ENCODE data around the gene CSTF2. TPM values are rescaled to one million over a fixed set of nuclear protein-coding genes. Genes with fewer than 3 reads are reported as not detected.
"Not testable (repeated sequence)": the region's sequence is repeated elsewhere in the genome, so short reads cannot be mapped to it uniquely, and the experiment has no call there.

CSTF2 gene
- 10.6 TPM for polyA plus RNA-seq (ENCODE audit: insufficient read length)

DNA sequence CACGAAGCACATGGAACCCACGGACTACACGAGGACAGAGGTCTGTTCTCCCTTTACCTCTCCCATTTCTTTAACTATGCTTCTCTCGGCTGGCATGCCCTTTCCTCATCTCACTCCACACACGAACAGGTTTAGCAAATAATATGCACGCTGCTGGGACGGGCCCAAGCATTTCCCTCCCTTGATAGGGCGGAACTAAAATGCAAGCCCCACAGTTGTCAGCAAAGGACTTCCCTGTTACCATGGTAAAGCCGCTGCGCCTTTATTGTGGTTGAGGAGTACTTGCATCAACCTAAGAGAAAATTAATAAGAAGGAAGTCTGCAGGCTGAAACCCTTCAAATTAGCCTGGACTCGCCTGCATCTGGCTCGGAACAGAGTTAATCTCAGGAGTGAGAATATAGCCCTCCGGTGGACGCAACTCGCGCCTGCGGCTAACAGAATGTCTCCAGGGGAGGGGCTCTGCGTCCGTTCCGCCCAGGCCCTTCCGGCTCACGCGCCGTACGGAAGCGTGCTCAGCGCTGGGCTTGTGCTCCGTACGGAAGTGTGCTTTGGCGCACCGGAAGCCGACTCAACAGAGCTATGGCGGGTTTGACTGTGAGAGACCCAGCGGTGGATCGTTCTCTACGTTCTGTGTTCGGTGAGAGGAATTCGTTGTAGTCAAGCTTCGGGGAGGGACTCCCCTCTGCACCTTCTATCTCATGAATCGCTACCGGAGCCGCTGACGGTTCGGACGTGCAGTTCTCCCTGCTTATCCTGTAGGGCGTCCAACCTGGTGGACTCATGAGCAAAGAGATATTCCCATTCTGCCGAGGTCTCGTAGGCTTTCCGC is at the start of gene CSTF2:
CSTF2 (plus strand) TSS at position 555 of the 830 bp plus-strand sequence; CDS start at position 581, 26 bp downstream.
- DNase-seq: peak; percentile 86

- not testable (repeated sequence) for DNase-seq
Observed at GRCh38 chrX:100796371-100796770, 23.8 kb upstream of the CSTF2 start.

DNA sequence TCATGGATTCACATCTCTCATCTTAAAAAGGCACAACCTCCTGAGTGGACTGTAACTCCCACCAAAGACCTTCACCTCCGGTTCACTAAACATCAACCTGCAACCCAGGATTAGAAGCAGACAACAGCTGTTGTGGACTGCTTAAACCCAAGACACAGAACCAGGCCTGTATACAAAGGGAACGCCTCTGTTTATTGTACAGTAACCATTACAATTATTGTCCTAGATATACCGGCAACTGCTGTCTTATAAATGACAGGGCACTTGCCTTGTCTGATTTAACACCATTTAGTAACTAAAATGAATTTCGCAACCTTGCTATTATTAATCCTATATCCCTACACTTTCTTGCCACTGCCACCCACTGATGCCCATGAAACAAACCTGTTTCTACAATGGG is 22.8 kb upstream of the CSTF2 start:
- no peak for DNase-seq

GRCh38 chrX:100798484-100799214 is 21.5 kb upstream of the CSTF2 start:
- DNase-seq: no peak

- no peak for DNase-seq
Observed at GRCh38 chrX:100802843-100803242, 17.3 kb upstream of the CSTF2 start.

DNA sequence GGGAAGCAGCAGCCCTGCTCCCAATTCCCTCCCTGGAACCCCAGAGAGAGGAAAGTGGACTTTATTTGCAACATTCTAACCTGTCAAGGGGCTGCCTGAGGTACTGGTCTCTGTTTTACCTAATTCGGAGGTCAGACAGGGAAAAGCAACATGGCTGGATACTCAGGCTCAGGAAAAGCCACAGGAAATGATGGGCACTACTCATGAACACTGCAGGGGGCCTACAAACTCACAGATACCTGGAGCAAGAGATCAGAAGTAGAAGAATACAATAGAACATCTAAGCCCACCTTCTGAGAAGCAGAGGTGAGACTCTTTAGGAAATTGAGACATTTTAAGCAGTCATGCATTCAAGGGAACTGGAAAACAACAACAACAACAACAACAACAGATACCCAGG is 15.4 kb upstream of the CSTF2 start:
- no peak for DNase-seq

DNA sequence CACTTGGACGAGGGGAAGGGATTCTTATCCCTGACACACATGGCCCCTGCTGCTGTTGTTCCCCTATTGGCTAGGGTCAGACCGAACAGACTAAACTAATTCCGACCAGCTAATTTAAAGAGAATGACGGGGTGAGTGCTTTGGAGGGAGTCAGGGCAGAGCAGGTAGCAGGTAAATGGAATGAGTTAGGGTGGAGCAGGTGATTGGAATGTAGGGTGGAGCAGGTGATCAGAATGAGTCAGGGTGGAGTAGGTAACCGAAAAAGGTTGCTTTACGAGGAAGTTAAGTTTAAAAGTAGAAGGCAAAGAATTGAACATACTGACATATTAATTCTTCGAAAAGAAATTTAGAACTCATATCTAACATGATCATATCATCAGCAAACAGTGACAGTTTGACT is 11.9 kb upstream of the CSTF2 start:
- not testable (repeated sequence) for DNase-seq

GRCh38 chrX:100812216-100813158 is 7.7 kb upstream of the CSTF2 start:
- DNase-seq: no peak

DNA sequence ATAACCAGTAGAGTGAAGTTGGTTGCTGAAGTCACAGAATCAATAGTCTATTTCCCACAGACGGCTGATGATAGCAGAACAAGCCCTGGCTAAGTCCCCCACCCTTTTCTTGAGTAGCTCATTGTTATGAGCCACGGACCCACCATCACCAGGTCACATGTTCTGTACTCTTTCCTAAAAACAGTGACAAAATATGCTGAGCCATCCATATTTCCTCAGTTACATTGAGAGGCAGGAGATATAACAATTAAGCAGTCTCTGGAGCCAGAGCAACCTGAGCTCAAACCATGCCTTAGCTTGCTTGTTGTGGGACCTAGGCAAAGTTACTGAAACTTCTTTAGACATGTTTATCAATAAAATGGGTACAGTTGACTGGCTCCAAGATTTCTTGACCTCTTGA is 2.9 kb upstream of the CSTF2 start:
- no peak for DNase-seq

- DNase-seq: no peak
Observed at GRCh38 chrX:100819534-100819836, 706 bp upstream of the CSTF2 start.

GRCh38 chrX:100829730-100830129 is 9.5 kb downstream of the CSTF2 start:
- no peak for DNase-seq

GRCh38 chrX:100830143-100830542 is 10.0 kb downstream of the CSTF2 start:
- no peak for DNase-seq

- no peak for DNase-seq
Observed at GRCh38 chrX:100830547-100830946, 10.4 kb downstream of the CSTF2 start.

GRCh38 chrX:100831219-100831946 is 11.2 kb downstream of the CSTF2 start:
- DNase-seq: no peak

GRCh38 chrX:100850317-100850716 is 30.1 kb downstream of the CSTF2 start:
- no peak for DNase-seq

GRCh38 chrX:100852810-100853209 is 32.6 kb downstream of the CSTF2 start:
- no peak for DNase-seq

- DNase-seq: no peak
Observed at GRCh38 chrX:100863326-100863864, 43.2 kb downstream of the CSTF2 start.

- DNase-seq: no peak
Observed at GRCh38 chrX:100864657-100865391, 44.6 kb downstream of the CSTF2 start.

GRCh38 chrX:100868273-100868672 is 48.1 kb downstream of the CSTF2 start:
- DNase-seq: no peak

- no peak for DNase-seq
Observed at GRCh38 chrX:100870527-100870926, 50.3 kb downstream of the CSTF2 start.
